ENCODE results near the gene ETFA. TPM values are rescaled to one million over a fixed set of nuclear protein-coding genes. Genes with fewer than 3 reads are reported as not detected.

Gene ETFA
- total RNA-seq, 2 experiments from 2014 or later, result 159 to 164 TPM

DNA sequence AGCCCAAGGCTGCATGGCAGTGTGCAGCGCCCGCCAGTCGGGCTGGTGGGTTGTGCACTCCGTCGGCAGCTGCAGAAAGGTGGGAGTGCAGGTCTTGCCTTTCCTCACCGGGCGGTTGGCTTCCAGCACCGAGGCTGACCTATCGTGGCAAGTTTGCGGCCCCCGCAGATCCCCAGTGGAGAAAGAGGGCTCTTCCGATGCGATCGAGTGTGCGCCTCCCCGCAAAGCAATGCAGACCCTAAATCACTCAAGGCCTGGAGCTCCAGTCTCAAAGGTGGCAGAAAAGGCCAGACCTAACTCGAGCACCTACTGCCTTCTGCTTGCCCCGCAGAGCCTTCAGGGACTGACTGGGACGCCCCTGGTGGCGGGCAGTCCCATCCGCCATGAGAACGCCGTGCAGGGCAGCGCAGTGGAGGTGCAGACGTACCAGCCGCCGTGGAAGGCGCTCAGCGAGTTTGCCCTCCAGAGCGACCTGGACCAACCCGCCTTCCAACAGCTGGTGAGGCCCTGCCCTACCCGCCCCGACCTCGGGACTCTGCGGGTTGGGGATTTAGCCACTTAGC lies 29.6 kb upstream of the ETFA start:
- Mint-ChIP-seq H3K4me3 (peak overlapping the region; percentile 71), H3K27ac (no peak overlapping the region), H3K27me3 (peaks cover 80% of the 10 kb centered on the region), H3K9me3 (no peaks in the 10 kb centered on the region), H3K36me3 (ENCODE audit: low read depth) (no peaks in the 10 kb centered on the region), H3K4me1 (ENCODE audit: low read depth) (peaks cover 47% of the 10 kb centered on the region)
- TF ChIP-seq, protein P1, sequence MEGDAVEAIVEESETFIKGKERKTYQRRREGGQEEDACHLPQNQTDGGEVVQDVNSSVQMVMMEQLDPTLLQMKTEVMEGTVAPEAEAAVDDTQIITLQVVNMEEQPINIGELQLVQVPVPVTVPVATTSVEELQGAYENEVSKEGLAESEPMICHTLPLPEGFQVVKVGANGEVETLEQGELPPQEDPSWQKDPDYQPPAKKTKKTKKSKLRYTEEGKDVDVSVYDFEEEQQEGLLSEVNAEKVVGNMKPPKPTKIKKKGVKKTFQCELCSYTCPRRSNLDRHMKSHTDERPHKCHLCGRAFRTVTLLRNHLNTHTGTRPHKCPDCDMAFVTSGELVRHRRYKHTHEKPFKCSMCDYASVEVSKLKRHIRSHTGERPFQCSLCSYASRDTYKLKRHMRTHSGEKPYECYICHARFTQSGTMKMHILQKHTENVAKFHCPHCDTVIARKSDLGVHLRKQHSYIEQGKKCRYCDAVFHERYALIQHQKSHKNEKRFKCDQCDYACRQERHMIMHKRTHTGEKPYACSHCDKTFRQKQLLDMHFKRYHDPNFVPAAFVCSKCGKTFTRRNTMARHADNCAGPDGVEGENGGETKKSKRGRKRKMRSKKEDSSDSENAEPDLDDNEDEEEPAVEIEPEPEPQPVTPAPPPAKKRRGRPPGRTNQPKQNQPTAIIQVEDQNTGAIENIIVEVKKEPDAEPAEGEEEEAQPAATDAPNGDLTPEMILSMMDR (IDR thresholded peaks at IDR 0.05), result peak; percentile 39
- ChIA-PET CTCF (interaction anchor here (0.8 to 1.0 kb wide), 2 partner anchors 105 to 1202 kb away, joined by 3 to 4 read pairs; no protein-coding TSS in a partner anchor), POLR2A (interaction anchor here (0.8 to 1.6 kb wide), 3 partner anchors 9 to 48 kb away, joined by 3 read pairs; partner anchors contain the start of gene ETFA)
- intact Hi-C loops (cut with micrococcal nuclease), result no loop called here
- DNase-seq (peak; percentile 64), ATAC-seq (peak; percentile 54)

- intact Hi-C loops (cut with micrococcal nuclease), result no loop called here
- ChIA-PET CTCF (interaction anchor here (0.8 to 1.0 kb wide), 2 partner anchors 104 to 1203 kb away, joined by 3 to 4 read pairs; no protein-coding TSS in a partner anchor), POLR2A (interaction anchor here (0.8 to 1.6 kb wide), 3 partner anchors 9 to 48 kb away, joined by 3 read pairs; partner anchors contain the start of gene ETFA)
- TF ChIP-seq, protein P1 (IDR thresholded peaks at IDR 0.05), result no peak
- Mint-ChIP-seq H3K4me3 (peak overlapping the region; percentile 71), H3K4me1 (ENCODE audit: low read depth) (peaks cover 49% of the 10 kb centered on the region), H3K27me3 (peaks cover 80% of the 10 kb centered on the region), H3K9me3 (no peaks in the 10 kb centered on the region), H3K27ac (no peak overlapping the region), H3K36me3 (ENCODE audit: low read depth) (no peaks in the 10 kb centered on the region)
- no peak for ATAC-seq
- DNase-seq, result peak; percentile 34
Observed at GRCh38 chr15:76340198-76340802, 29.0 kb upstream of the ETFA start.

- DNase-seq, result peak; percentile 29
- POLR2A ChIA-PET, result interaction anchor here (1.1 to 1.6 kb wide), 2 partner anchors 28 to 47 kb away, joined by 3 read pairs; partner anchors contain the start of gene ETFA
- intact Hi-C loops (cut with micrococcal nuclease), result no loop called here
- H3K27me3 Mint-ChIP-seq, result peaks cover 81% of the 10 kb centered on the region
- no peaks in the 10 kb centered on the region for H3K9me3 Mint-ChIP-seq
- H3K27ac Mint-ChIP-seq, result no peak overlapping the region
- H3K4me3 Mint-ChIP-seq, result peak overlapping the region; percentile 71
- TF ChIP-seq, protein P1 (IDR thresholded peaks at IDR 0.05), result no peak
- CTCF ChIA-PET, result interaction anchor here (0.8 to 1.0 kb wide), 2 partner anchors 104 to 1204 kb away, joined by 3 to 4 read pairs; no protein-coding TSS in a partner anchor
- H3K4me1 Mint-ChIP-seq (ENCODE audit: low read depth), result peaks cover 50% of the 10 kb centered on the region
- no peak for ATAC-seq
- no peaks in the 10 kb centered on the region for H3K36me3 Mint-ChIP-seq (ENCODE audit: low read depth)
Observed at GRCh38 chr15:76339305-76340197, 28.3 kb upstream of the ETFA start.

- POLR2A ChIA-PET, result interaction anchor here (0.8 kb wide), 1 partner anchor 28 kb away, joined by 3 read pairs; the partner anchor contains the start of gene ETFA
- H3K27ac Mint-ChIP-seq, result no peak overlapping the region
- peaks cover 79% of the 10 kb centered on the region for H3K27me3 Mint-ChIP-seq
- ATAC-seq (no peak), DNase-seq (no peak)
- H3K9me3 Mint-ChIP-seq, result no peaks in the 10 kb centered on the region
- CTCF ChIA-PET, result no interaction called here
- no peaks in the 10 kb centered on the region for H3K36me3 Mint-ChIP-seq (ENCODE audit: low read depth)
- H3K4me3 Mint-ChIP-seq, result peak overlapping the region; percentile 71
- peaks cover 50% of the 10 kb centered on the region for H3K4me1 Mint-ChIP-seq (ENCODE audit: low read depth)
- intact Hi-C loops (cut with micrococcal nuclease), result no loop called here
- TF ChIP-seq, protein P1 (IDR thresholded peaks at IDR 0.05), result no peak
Observed at GRCh38 chr15:76338486-76339304, 27.4 kb upstream of the ETFA start.

Data from activated CD8-positive, alpha-beta T cell treated with anti-CD3 and anti-CD28 coated beads for 36 hours (primary cell).